HepG2 (cell line): ENCODE results near the gene SEC24D. TPM values are rescaled to one million over a fixed set of nuclear protein-coding genes. Genes with fewer than 3 reads are reported as not detected.

Source experiments
- ATAC-seq: fragments of 200-7000 bp; cut with Tn5 transposase; 3 replicates; pipeline ENCODE4 v1.9.1; 2020; ENCODE audit warnings: mild to moderate bottlenecking, moderate library complexity
- BruUV-seq: library from RNA; stranded (reverse); fragments of 400-500 nt; replicated peaks from 2 replicates; lab custom pipeline; 2021; lab: Mats Ljungman, UMichigan
- CTCF ChIA-PET: fragments of 300-600 bp; formaldehyde crosslinking; extraction: SDS; loops from one replicate; lab custom pipeline; 2021; ENCODE audit warnings: low total read pairs, inconsistent platforms, low intra/inter-chr PET ratio; lab: Yijun Ruan, JAX
- POLR2A ChIA-PET: fragments of 350-600 bp; sonication (Branson Sonifier 250); formaldehyde crosslinking; loops from one replicate; lab custom pipeline; 2020; ENCODE audit warnings: antibody characterized with exemption, inconsistent platforms; lab: Yijun Ruan, JAX
- DNase-seq: peaks from one replicate; pipeline ENCODE4 v3.0.0-alpha.2; 2015; ENCODE audit warnings: low spot score
- FAIRE-seq: peaks from 3 replicates; lab custom pipeline; 2011; peaks lifted over from hg19 to GRCh38; lab: Jason Lieb, UNC
- H2AFZ ChIP-seq: one replicate; pipeline ENCODE4 v1.6.1; 2011; ENCODE audit warnings: low read length, inconsistent platforms
- H3K27ac ChIP-seq: fragments of 300-600 bp; 3 replicates; pipeline ENCODE4 v1.8.0; 2011; ENCODE audit warnings: mixed run types, mild to moderate bottlenecking, mixed read lengths, low read length, inconsistent platforms; ENCODE audit not compliant: insufficient read depth; ENCODE audit errors: extremely low read length
- H3K27me3 ChIP-seq, 2 experiments: fragments of 200-600 bp in 1 of 2; 2 replicates in 1 of 2; 3 replicates in 1 of 2; pipeline versions ENCODE4 v1.6.0 to v1.8.0; 2011; ENCODE audit warnings: low read length in 2 of 2, mild to moderate bottlenecking in 2 of 2, moderate library complexity in 2 of 2, inconsistent platforms in 1 of 2; ENCODE audit not compliant: insufficient read depth in 2 of 2, control insufficient read depth in 1 of 2
- H3K36me3 ChIP-seq, 2 experiments: fragments of 200-600 bp in 1 of 2; replicated peaks in 1 of 2; 2 replicates in 1 of 2; 3 replicates in 1 of 2; pipeline versions ENCODE4 v1.5.1 to v1.8.0; 2011; ENCODE audit warnings: low read length in 2 of 2, inconsistent platforms in 1 of 2; ENCODE audit not compliant: insufficient read depth in 2 of 2, control insufficient read depth in 1 of 2
- H3K4me1 ChIP-seq: 2 replicates; pipeline ENCODE4 v1.5.1; 2012; ENCODE audit warnings: low read length, inconsistent platforms; ENCODE audit not compliant: insufficient read depth
- H3K4me2 ChIP-seq: 2 replicates; pipeline ENCODE4 v1.6.0; 2011; ENCODE audit warnings: low read depth, low read length, inconsistent platforms
- H3K4me3 ChIP-seq, 3 experiments: fragments of 200-600 bp in 1 of 3; sonication (generic), shearing (Covaris generic) in 1 of 3; replicated peaks in 1 of 3; 2 replicates each; pipeline ENCODE4 v1.5.1; 2011 to 2016; ENCODE audit warnings: low read length in 3 of 3, inconsistent platforms in 2 of 3, low read depth in 2 of 3, mild to moderate bottlenecking in 2 of 3, control low read depth in 1 of 3, mixed read lengths in 1 of 3; ENCODE audit not compliant: insufficient read depth in 1 of 3
- H3K79me2 ChIP-seq: one replicate; pipeline ENCODE4 v1.6.1; 2011; ENCODE audit warnings: low read length, inconsistent platforms; ENCODE audit not compliant: insufficient read depth
- H3K9ac ChIP-seq: 2 replicates; pipeline ENCODE4 v1.6.0; 2011; ENCODE audit warnings: mild to moderate bottlenecking, low read depth, low read length, inconsistent platforms; ENCODE audit not compliant: insufficient read depth
- H3K9me3 ChIP-seq: 2 replicates; pipeline ENCODE4 v1.5.1; 2012; ENCODE audit warnings: mild to moderate bottlenecking, low read length
- H4K20me1 ChIP-seq: 2 replicates; pipeline ENCODE4 v1.6.0; 2011; ENCODE audit warnings: inconsistent platforms, mild to moderate bottlenecking, low read length, moderate library complexity; ENCODE audit not compliant: insufficient read depth
- FOXP1 ChIP-seq, 2 experiments: fragments of 450-650 bp in 1 of 2; IDR thresholded peaks; 2 replicates each; pipeline ENCODE4 v1.6.1; 2017 to 2018; ENCODE audit warnings: antibody characterized with exemption in 1 of 2
- JUND ChIP-seq: sonication (generic); formaldehyde crosslinking; IDR thresholded peaks from 2 replicates; pipeline ENCODE4 v1.8.0; 2022; ENCODE audit warnings: mild to moderate bottlenecking, missing genetic modification reagents
- MAFG ChIP-seq: sonication (generic); formaldehyde crosslinking; IDR thresholded peaks from 2 replicates; pipeline ENCODE4 v1.5.1; 2020; ENCODE audit warnings: mild to moderate bottlenecking, missing genetic modification reagents
- PAXIP1 ChIP-seq: sonication (generic); formaldehyde crosslinking; conservative IDR thresholded peaks from 2 replicates; pipeline ENCODE4 v1.4.0; 2020; ENCODE audit warnings: mild to moderate bottlenecking, missing genetic modification reagents, moderate library complexity
- TBL1XR1 ChIP-seq: fragments of 150-350 bp; IDR thresholded peaks from 2 replicates; pipeline ENCODE4 v1.6.1; 2014; ENCODE audit warnings: borderline replicate concordance, low read length; ENCODE audit not compliant: partially characterized antibody
- ZNF143 ChIP-seq: sonication (generic); formaldehyde crosslinking; IDR thresholded peaks from 2 replicates; pipeline ENCODE4 v1.4.0; 2020; ENCODE audit warnings: missing genetic modification reagents
- ZNF367 ChIP-seq: sonication (generic); formaldehyde crosslinking; IDR thresholded peaks from 2 replicates; pipeline ENCODE4 v1.4.0; 2020; ENCODE audit warnings: missing genetic modification reagents, borderline replicate concordance
- ZNF674 ChIP-seq: sonication (generic); formaldehyde crosslinking; IDR thresholded peaks from 2 replicates; pipeline ENCODE4 v1.5.0; 2020; ENCODE audit warnings: low read depth, mild to moderate bottlenecking, missing genetic modification reagents
- WGBS: methylation state at CpG from one replicate; pipeline ENCODE4 v1.1.6; 2017; ENCODE audit warnings: low lambda C conversion rate; 5-methylcytosine and 5-hydroxymethylcytosine counted together
- in situ Hi-C: cut with HindIII; loops from 2 replicates; pipeline ENCODE4 v1.10.0; 2017; ENCODE audit warnings: low pct_unique_long_range_greater_than_20kb; ENCODE audit not compliant: extremely low pct_ligation_motif_present
- intact Hi-C: fragments of 100-400 bp; cut with micrococcal nuclease; formaldehyde crosslinking; loops from one replicate; pipeline ENCODE4 v1.10.0; 2022; ENCODE audit not compliant: unreplicated experiment
- polyA plus RNA-seq, 8 experiments: library from polyadenylated mRNA; depleted of rRNA in 3 of 8; stranded (reverse) in 7 of 8; unstranded in 1 of 8; fragments of >200 nt; fragmentation: Illumina TruSeq in 4 of 8; extraction: Trizol in 4 of 8; gene quantifications; 2 replicates each; pipeline versions ENCODE4 v1.2.1 to v1.2.3, GENCODE V29; 2011 to 2016; ENCODE audit warnings: low read depth in 4 of 8, missing spikeins in 1 of 8, mixed read lengths in 1 of 8; ENCODE audit not compliant: insufficient read depth in 1 of 8
- total RNA-seq, 5 experiments: library from RNA; depleted of rRNA; stranded (reverse); fragments of >200 nt; fragmentation: Illumina TruSeq; extraction: Trizol; gene quantifications; 2 replicates each; pipeline ENCODE4 v1.2.3, GENCODE V29; 2016; ENCODE audit warnings: low read depth in 1 of 5

The SEC24D gene
- total and polyA plus RNA-seq, 2 of the 13 experiments (the other 11 are each of a cell fraction or from before 2014, with no cell fraction given): 30.0 to 51.1 TPM

DNA sequence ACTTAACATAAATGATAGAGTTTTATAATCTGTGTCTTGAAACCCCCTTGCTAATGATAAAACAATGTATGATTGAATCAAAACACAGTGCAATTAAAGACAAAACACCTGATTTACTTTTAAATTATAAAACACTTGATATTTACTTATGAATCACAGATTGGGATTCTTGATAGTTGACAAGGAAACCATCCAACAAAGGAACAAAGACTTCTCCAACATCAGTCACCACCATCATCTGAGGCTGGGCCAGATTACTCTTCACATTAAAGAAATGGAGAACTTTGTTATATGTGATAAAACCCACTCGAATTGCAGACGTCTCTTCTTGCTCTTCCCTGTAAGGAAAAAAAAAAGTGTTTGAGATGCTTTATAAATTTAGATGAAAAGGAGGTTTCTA is 83.4 kb downstream of the SEC24D start:
- no peak overlapping the region for H3K4me3 ChIP-seq
- H3K36me3 ChIP-seq: peaks cover 10 to 36% of the 10 kb centered on the region in 2 experiments
- no peak for ATAC-seq
- H3K27me3 ChIP-seq: no peaks in the 10 kb centered on the region; a peak in 1 of 5 replicates
- no peaks in the 10 kb centered on the region; the same call in 1 of the 2 replicates for H4K20me1 ChIP-seq
- ChIA-PET POLR2A (no interaction called here), CTCF (no interaction called here)
- no peak for FAIRE-seq
- in situ Hi-C loops (no loop called here), intact Hi-C loops (no loop called here)
- WGBS: 100% methylated on average over 2 of the region's 2 CpGs
- no peak for TF ChIP-seq ZNF367 (CRISPR knock-in tag)
- TF ChIP-seq MAFG: no peak
- no peak for TF ChIP-seq ZNF143 (CRISPR knock-in tag)
- TF ChIP-seq TBL1XR1: no peak
- no peak for TF ChIP-seq PAXIP1
- TF ChIP-seq JUND (CRISPR knock-in tag): no peak
- TF ChIP-seq FOXP1 (IDR thresholded peaks at IDR 0.05): no peak
- no peak for TF ChIP-seq FOXP1 (CRISPR knock-in tag; IDR thresholded peaks at IDR 0.05)
- TF ChIP-seq ZNF674 (CRISPR knock-in tag): no peak
- H3K27ac ChIP-seq: no peak overlapping the region
- DNase-seq: no peak
- H3K79me2 ChIP-seq: no peaks in the 10 kb centered on the region
- no peak overlapping the region for H2AFZ ChIP-seq
- H3K9me3 ChIP-seq: no peaks in the 10 kb centered on the region
- H3K9ac ChIP-seq: no peak overlapping the region
- peaks cover 27% of the 10 kb centered on the region for H3K4me1 ChIP-seq
- BruUV-seq: no TSS peak
- no peak overlapping the region for H3K4me2 ChIP-seq
